WTC11 (cell line): ENCODE measurements around the gene ASB3. TPM values are rescaled to one million over a fixed set of nuclear protein-coding genes. Genes with fewer than 3 reads are reported as not detected.

Experiments
- ATAC-seq: fragments of 200-7000 bp; cut with Tn5 transposase; 2 replicates; pipeline ENCODE4 v1.10.0; 2021; ENCODE audit warnings: mild to moderate bottlenecking, moderate library complexity
- CTCF ChIA-PET: fragments of 300-600 bp; sonication (Branson Sonifier 250); formaldehyde crosslinking; loops from one replicate; lab custom pipeline; 2021; ENCODE audit warnings: antibody characterized with exemption; lab: Charles Lee
- POLR2A ChIA-PET: fragments of 350-600 bp; sonication (Branson Sonifier 250); formaldehyde crosslinking; loops from one replicate; lab custom pipeline; 2021; ENCODE audit warnings: antibody characterized with exemption; lab: Charles Lee
- DNase-seq: peaks from one replicate; pipeline ENCODE4 v3.0.0; 2021; ENCODE audit warnings: low spot score
- H3K27ac Mint-ChIP-seq: 2 replicates; pipeline ENCODE4 v1.8.0; 2021; ENCODE audit warnings: mixed read lengths
- H3K27me3 Mint-ChIP-seq: 2 replicates; pipeline ENCODE4 v1.8.0; 2021; ENCODE audit warnings: low read depth, mild to moderate bottlenecking, moderate library complexity, mixed read lengths
- H3K36me3 Mint-ChIP-seq: 2 replicates; pipeline ENCODE4 v1.8.0; 2021; ENCODE audit warnings: mixed read lengths
- H3K4me1 Mint-ChIP-seq: 2 replicates; pipeline ENCODE4 v1.8.0; 2022; ENCODE audit warnings: mixed read lengths
- H3K4me3 Mint-ChIP-seq: 2 replicates; pipeline ENCODE4 v1.8.0; 2021; ENCODE audit warnings: mild to moderate bottlenecking, moderate library complexity, mixed read lengths
- H3K9me3 Mint-ChIP-seq: 2 replicates; pipeline ENCODE4 v1.8.0; 2021; ENCODE audit warnings: mixed read lengths
- ATF1 ChIP-seq: sonication (generic); formaldehyde crosslinking; IDR thresholded peaks from 2 replicates; pipeline ENCODE4 v1.8.1; 2023; ENCODE audit warnings: mild to moderate bottlenecking, moderate library complexity, missing genetic modification reagents
- EMX1 ChIP-seq: fragments of 250-450 bp; sonication (Bioruptor Pico); IDR thresholded peaks from 2 replicates; pipeline ENCODE4 v1.8.0; 2021; ENCODE audit warnings: mild to moderate bottlenecking
- MYBL2 ChIP-seq: sonication (generic); formaldehyde crosslinking; IDR thresholded peaks from 2 replicates; pipeline ENCODE4 v1.8.1; 2023; ENCODE audit warnings: mild to moderate bottlenecking, moderate library complexity, missing genetic modification reagents
- NFE2L1 ChIP-seq: sonication (generic); formaldehyde crosslinking; IDR thresholded peaks from 2 replicates; pipeline ENCODE4 v1.8.1; 2023; ENCODE audit warnings: missing genetic modification reagents
- PRRX2 ChIP-seq: fragments of 250-450 bp; sonication (Bioruptor Pico); IDR thresholded peaks from 2 replicates; pipeline ENCODE4 v1.8.0; 2021; ENCODE audit warnings: mild to moderate bottlenecking
- SOX15 ChIP-seq: fragments of 250-450 bp; sonication (Bioruptor Pico); IDR thresholded peaks from 2 replicates; pipeline ENCODE4 v1.9.0; 2021; ENCODE audit warnings: mild to moderate bottlenecking
- SP1 ChIP-seq: sonication (generic); formaldehyde crosslinking; conservative IDR thresholded peaks from 2 replicates; pipeline ENCODE4 v1.8.1; 2022; ENCODE audit warnings: missing genetic modification reagents
- TEAD1 ChIP-seq: sonication (generic); formaldehyde crosslinking; IDR thresholded peaks from 2 replicates; pipeline ENCODE4 v1.8.0; 2022; ENCODE audit warnings: mild to moderate bottlenecking, missing genetic modification reagents
- ZNF263 ChIP-seq: sonication (generic); formaldehyde crosslinking; IDR thresholded peaks from 2 replicates; pipeline ENCODE4 v1.8.1; 2022; ENCODE audit warnings: low read depth, mild to moderate bottlenecking, moderate library complexity, missing genetic modification reagents
- ZNF671 ChIP-seq: fragments of 250-450 bp; sonication (Bioruptor Pico); IDR thresholded peaks from 2 replicates; pipeline ENCODE4 v1.8.0; 2021; ENCODE audit warnings: mild to moderate bottlenecking
- total RNA-seq: library from RNA; stranded (reverse); gene quantifications from 3 replicates; pipeline ENCODE4 v1.2.3, GENCODE V29; 2021
- TF ChIP-seq, protein P1 (sequence below): sonication (generic); formaldehyde crosslinking; IDR thresholded peaks from 2 replicates; pipeline ENCODE4 v1.8.0; 2022; ENCODE audit warnings: mild to moderate bottlenecking, missing genetic modification reagents
- TF ChIP-seq, protein P2 (sequence below): sonication (generic); formaldehyde crosslinking; IDR thresholded peaks from 2 replicates; pipeline ENCODE4 v1.8.0; 2022; ENCODE audit warnings: missing genetic modification reagents
- TF ChIP-seq, protein P3 (sequence below): fragments of 250-450 bp; sonication (Bioruptor Pico); IDR thresholded peaks from 2 replicates; pipeline ENCODE4 v2.1.2; 2022; ENCODE audit warnings: mild to moderate bottlenecking, moderate library complexity
- TF ChIP-seq, protein P4 (sequence below): sonication (generic); formaldehyde crosslinking; IDR thresholded peaks from 2 replicates; pipeline ENCODE4 v1.8.1; 2023; ENCODE audit warnings: mild to moderate bottlenecking, moderate library complexity, missing genetic modification reagents
- TF ChIP-seq, protein P5 (sequence below): fragments of 200-600 bp; IDR thresholded peaks from 2 replicates; pipeline ENCODE4 v1.8.0; 2022; ENCODE audit warnings: antibody characterized with exemption

Gene ASB3
- total RNA-seq, 1 experiment from 2014 or later, result 30.2 TPM

DNA sequence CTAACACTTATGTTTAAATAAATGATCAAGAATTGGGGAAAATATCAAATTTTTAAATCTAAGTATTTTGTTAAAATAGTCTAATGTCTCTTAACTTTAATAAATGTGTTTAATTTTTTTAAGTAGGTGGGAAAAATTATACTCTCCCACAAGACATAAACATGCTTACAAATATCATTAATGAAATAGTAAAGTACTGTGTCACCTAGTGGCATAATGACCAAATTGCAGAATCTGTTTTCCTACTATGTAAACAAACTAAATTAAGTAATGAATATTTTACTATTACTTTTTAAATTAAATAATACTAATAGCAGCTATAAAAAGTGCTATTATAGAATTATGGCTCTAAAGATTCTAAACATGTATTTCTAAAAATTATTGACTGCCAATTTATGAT lies 71.2 kb downstream of the ASB3 start (continued):
- TF ChIP-seq, protein P1, sequence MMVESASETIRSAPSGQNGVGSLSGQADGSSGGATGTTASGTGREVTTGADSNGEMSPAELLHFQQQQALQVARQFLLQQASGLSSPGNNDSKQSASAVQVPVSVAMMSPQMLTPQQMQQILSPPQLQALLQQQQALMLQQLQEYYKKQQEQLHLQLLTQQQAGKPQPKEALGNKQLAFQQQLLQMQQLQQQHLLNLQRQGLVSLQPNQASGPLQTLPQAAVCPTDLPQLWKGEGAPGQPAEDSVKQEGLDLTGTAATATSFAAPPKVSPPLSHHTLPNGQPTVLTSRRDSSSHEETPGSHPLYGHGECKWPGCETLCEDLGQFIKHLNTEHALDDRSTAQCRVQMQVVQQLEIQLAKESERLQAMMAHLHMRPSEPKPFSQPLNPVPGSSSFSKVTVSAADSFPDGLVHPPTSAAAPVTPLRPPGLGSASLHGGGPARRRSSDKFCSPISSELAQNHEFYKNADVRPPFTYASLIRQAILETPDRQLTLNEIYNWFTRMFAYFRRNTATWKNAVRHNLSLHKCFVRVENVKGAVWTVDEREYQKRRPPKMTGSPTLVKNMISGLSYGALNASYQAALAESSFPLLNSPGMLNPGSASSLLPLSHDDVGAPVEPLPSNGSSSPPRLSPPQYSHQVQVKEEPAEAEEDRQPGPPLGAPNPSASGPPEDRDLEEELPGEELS (CRISPR knock-in tag), result no peak

DNA sequence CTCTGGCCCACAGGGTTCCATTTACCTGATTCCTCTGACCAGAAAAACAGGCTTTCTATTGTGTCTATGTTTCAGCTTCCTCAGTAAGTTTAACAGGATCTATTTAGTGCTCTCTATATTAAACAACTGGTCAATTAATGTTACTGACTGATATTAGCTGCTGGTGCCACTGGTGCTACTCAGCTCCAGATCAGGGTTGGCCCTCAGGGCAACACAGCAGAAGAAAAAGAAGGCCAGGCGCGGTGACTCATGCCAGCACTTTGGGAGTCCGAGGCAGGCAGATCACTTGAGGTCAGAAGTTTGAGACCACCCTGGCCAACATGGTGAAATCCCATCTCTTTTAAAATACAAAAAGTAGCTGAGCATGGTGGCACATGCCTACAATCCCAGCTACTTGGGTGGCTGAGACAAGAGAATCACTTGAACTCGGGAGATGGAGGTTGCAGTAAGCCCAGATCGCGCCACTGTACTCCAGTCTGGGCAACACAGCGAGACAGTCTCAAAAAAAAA lies 75.4 kb downstream of the ASB3 start:
- DNase-seq (no peak), ATAC-seq (no peak)
- TF ChIP-seq ATF1, result no peak
- no peak for TF ChIP-seq SOX15
- TF ChIP-seq, protein P2, sequence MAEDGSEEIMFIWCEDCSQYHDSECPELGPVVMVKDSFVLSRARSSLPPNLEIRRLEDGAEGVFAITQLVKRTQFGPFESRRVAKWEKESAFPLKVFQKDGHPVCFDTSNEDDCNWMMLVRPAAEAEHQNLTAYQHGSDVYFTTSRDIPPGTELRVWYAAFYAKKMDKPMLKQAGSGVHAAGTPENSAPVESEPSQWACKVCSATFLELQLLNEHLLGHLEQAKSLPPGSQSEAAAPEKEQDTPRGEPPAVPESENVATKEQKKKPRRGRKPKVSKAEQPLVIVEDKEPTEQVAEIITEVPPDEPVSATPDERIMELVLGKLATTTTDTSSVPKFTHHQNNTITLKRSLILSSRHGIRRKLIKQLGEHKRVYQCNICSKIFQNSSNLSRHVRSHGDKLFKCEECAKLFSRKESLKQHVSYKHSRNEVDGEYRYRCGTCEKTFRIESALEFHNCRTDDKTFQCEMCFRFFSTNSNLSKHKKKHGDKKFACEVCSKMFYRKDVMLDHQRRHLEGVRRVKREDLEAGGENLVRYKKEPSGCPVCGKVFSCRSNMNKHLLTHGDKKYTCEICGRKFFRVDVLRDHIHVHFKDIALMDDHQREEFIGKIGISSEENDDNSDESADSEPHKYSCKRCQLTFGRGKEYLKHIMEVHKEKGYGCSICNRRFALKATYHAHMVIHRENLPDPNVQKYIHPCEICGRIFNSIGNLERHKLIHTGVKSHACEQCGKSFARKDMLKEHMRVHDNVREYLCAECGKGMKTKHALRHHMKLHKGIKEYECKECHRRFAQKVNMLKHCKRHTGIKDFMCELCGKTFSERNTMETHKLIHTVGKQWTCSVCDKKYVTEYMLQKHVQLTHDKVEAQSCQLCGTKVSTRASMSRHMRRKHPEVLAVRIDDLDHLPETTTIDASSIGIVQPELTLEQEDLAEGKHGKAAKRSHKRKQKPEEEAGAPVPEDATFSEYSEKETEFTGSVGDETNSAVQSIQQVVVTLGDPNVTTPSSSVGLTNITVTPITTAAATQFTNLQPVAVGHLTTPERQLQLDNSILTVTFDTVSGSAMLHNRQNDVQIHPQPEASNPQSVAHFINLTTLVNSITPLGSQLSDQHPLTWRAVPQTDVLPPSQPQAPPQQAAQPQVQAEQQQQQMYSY, result no peak
- no peak for TF ChIP-seq MYBL2 (CRISPR knock-in tag)
- TF ChIP-seq ZNF263 (CRISPR knock-in tag), result no peak
- TF ChIP-seq SP1 (CRISPR knock-in tag), result no peak
- no peak for TF ChIP-seq TEAD1 (CRISPR knock-in tag)
- no peak for TF ChIP-seq PRRX2 (CRISPR knock-in tag)
- TF ChIP-seq EMX1, result no peak
- TF ChIP-seq, protein P3, sequence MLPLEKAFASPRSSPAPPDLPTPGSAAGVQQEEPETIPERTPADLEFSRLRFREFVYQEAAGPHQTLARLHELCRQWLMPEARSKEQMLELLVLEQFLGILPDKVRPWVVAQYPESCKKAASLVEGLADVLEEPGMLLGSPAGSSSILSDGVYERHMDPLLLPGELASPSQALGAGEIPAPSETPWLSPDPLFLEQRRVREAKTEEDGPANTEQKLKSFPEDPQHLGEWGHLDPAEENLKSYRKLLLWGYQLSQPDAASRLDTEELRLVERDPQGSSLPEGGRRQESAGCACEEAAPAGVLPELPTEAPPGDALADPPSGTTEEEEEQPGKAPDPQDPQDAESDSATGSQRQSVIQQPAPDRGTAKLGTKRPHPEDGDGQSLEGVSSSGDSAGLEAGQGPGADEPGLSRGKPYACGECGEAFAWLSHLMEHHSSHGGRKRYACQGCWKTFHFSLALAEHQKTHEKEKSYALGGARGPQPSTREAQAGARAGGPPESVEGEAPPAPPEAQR, result no peak
- no peak for TF ChIP-seq ZNF671 (CRISPR knock-in tag)
- TF ChIP-seq NFE2L1 (CRISPR knock-in tag), result no peak
- TF ChIP-seq, protein P4, sequence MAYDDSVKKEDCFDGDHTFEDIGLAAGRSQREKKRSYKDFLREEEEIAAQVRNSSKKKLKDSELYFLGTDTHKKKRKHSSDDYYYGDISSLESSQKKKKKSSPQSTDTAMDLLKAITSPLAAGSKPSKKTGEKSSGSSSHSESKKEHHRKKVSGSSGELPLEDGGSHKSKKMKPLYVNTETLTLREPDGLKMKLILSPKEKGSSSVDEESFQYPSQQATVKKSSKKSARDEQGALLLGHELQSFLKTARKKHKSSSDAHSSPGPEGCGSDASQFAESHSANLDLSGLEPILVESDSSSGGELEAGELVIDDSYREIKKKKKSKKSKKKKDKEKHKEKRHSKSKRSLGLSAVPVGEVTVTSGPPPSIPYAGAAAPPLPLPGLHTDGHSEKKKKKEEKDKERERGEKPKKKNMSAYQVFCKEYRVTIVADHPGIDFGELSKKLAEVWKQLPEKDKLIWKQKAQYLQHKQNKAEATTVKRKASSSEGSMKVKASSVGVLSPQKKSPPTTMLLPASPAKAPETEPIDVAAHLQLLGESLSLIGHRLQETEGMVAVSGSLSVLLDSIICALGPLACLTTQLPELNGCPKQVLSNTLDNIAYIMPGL (CRISPR knock-in tag), result no peak
- TF ChIP-seq, protein P5, sequence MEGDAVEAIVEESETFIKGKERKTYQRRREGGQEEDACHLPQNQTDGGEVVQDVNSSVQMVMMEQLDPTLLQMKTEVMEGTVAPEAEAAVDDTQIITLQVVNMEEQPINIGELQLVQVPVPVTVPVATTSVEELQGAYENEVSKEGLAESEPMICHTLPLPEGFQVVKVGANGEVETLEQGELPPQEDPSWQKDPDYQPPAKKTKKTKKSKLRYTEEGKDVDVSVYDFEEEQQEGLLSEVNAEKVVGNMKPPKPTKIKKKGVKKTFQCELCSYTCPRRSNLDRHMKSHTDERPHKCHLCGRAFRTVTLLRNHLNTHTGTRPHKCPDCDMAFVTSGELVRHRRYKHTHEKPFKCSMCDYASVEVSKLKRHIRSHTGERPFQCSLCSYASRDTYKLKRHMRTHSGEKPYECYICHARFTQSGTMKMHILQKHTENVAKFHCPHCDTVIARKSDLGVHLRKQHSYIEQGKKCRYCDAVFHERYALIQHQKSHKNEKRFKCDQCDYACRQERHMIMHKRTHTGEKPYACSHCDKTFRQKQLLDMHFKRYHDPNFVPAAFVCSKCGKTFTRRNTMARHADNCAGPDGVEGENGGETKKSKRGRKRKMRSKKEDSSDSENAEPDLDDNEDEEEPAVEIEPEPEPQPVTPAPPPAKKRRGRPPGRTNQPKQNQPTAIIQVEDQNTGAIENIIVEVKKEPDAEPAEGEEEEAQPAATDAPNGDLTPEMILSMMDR, result no peak
- Mint-ChIP-seq H3K4me3 (no peak overlapping the region), H3K27me3 (no peaks in the 10 kb centered on the region), H3K27ac (no peak overlapping the region), H3K4me1 (no peaks in the 10 kb centered on the region), H3K36me3 (peaks cover 66% of the 10 kb centered on the region), H3K9me3 (peaks cover 38% of the 10 kb centered on the region)
- ChIA-PET POLR2A (no interaction called here), CTCF (no interaction called here)
